ENCODE results near the gene ARRB1.
"Not testable (repeated sequence)": the region's sequence is repeated elsewhere in the genome, so short reads cannot be mapped to it uniquely, and the experiment has no call there.

The ARRB1 gene

DNA sequence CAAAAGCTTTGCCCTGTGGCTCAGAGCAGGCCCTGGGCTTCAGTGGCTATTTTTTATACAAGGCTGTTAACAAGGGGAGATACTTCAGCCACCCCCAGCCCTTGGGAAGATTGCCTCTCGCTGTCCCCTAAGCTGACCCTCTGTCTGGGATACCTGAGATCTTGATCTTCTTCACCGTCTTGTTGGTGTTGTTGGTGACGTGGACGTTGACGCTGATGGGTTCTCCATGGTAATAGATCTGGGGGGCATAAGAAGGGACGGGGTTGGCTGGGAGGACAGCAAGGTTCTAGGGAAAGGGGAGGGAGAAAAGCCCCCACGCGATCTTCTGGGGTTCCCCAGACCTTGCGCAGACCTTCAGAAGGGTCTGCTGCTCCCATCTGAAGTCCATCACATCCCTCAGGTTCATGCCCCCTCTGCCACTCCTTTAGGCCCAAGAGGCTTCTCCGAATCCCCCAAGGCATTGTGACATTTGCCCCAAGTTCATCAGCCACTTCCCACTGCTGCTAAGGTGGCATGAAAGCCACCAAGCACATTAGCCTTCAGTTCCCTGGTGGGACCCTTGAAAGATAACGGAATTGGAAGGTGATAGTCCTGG is 74.2 kb downstream of the ARRB1 start:
- in situ Hi-C loops (cut with MboI; ENCODE audit: low pct_unique_long_range_greater_than_20kb, low sequenced_read_pairs, unreplicated experiment), result loop anchor here (5.0 kb wide), 1 partner anchor 110 kb away; no protein-coding TSS in a partner anchor
- TF ChIP-seq, protein P1, sequence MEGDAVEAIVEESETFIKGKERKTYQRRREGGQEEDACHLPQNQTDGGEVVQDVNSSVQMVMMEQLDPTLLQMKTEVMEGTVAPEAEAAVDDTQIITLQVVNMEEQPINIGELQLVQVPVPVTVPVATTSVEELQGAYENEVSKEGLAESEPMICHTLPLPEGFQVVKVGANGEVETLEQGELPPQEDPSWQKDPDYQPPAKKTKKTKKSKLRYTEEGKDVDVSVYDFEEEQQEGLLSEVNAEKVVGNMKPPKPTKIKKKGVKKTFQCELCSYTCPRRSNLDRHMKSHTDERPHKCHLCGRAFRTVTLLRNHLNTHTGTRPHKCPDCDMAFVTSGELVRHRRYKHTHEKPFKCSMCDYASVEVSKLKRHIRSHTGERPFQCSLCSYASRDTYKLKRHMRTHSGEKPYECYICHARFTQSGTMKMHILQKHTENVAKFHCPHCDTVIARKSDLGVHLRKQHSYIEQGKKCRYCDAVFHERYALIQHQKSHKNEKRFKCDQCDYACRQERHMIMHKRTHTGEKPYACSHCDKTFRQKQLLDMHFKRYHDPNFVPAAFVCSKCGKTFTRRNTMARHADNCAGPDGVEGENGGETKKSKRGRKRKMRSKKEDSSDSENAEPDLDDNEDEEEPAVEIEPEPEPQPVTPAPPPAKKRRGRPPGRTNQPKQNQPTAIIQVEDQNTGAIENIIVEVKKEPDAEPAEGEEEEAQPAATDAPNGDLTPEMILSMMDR (IDR thresholded peaks at IDR 0.05; ENCODE audit: extremely low read depth, insufficient read depth, missing control alignments), result no peak
- no peak for DNase-seq (ENCODE audit: low spot score)

DNA sequence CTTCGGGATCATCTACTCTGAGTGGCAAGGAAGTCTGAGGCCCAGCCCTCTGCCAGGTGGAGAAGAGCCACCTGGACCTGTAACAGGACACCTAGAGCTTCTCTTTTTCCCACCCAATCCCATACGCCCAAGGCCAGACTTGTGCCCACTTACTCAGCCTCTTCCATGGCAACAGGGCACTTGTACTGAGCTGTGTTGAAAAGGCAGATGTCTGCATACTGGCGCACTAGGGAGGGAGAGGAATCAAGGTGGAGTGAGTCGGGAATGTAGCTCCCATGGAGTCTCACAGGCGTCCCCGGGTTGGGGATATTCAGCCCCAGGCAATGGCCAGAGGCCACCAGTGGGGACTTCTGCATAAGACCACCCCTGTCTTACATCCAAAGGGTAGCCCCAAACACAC is 74.8 kb downstream of the ARRB1 start:
- in situ Hi-C loops (cut with MboI; ENCODE audit: low pct_unique_long_range_greater_than_20kb, low sequenced_read_pairs, unreplicated experiment), result loop anchor here (5.0 kb wide), 1 partner anchor 111 kb away; no protein-coding TSS in a partner anchor
- no peak for DNase-seq (ENCODE audit: low spot score)
- TF ChIP-seq, protein P1 (IDR thresholded peaks at IDR 0.05; ENCODE audit: extremely low read depth, insufficient read depth, missing control alignments), result no peak

DNA sequence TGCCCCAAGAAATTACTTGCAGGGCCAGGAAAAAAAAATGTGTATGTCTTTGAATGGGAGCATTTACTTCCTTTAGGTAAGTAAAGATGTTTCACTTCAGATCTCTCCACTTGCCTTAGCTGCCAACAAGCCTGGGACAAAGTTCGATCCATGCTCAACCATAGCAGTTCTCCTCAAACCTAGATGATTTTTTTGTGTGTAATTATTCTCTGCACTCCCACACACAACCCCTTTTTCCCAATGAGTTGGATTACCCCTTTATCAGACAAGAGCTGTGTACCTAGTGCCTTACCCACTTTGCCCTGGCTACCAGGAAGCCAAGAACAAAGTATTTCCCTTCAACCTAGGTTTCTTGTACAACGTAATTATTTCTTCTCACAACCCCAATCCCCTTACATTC is 75.3 kb downstream of the ARRB1 start:
- no peak for DNase-seq (ENCODE audit: low spot score)
- in situ Hi-C loops (cut with MboI; ENCODE audit: low pct_unique_long_range_greater_than_20kb, low sequenced_read_pairs, unreplicated experiment), result loop anchor here (5.0 kb wide), 1 partner anchor 111 kb away; no protein-coding TSS in a partner anchor
- TF ChIP-seq, protein P1 (IDR thresholded peaks at IDR 0.05; ENCODE audit: extremely low read depth, insufficient read depth, missing control alignments), result no peak

DNA sequence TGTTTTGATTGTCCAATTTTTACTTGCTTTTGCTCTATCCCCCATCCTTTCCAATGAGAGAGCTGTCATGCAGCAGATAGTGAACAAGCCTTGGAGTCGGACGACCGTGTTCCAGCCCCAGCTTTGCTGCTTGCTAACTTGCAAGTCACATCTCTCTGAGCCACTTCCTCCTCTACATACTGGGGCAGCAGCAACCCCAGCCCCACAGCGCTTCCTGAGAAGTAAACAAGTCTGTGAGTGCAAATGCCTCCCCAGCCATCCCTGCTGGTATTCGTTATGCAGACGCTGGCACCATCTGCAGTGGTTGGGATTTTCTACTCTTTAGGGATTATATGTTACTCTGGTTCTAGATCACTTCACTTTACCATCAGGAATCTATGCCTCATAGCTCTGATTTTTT is 75.9 kb downstream of the ARRB1 start:
- in situ Hi-C loops (cut with MboI; ENCODE audit: low pct_unique_long_range_greater_than_20kb, low sequenced_read_pairs, unreplicated experiment), result loop anchor here (5.0 kb wide), 1 partner anchor 112 kb away; no protein-coding TSS in a partner anchor
- DNase-seq (ENCODE audit: low spot score), result no peak
- TF ChIP-seq, protein P1 (IDR thresholded peaks at IDR 0.05; ENCODE audit: extremely low read depth, insufficient read depth, missing control alignments), result no peak

DNA sequence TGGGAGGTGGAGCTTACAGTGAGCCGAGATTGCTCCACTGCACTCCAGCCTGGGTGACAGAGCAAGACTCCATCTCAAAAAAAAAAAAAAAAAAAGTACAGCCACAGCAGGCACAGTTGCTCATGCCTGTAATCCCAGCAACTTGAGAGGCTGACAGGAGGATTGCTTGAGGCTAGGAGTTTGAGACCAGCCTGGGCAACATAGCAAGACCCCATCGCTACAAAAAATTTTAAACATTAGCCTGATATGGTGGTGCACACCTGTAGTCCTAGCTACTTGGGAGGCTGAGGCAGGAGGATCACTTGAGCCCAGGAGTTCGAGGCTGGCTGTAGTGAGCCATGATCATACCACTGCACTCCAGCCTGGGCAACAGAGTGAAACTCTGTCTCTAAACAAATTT is 76.7 kb downstream of the ARRB1 start:
- in situ Hi-C loops (cut with MboI; ENCODE audit: low pct_unique_long_range_greater_than_20kb, low sequenced_read_pairs, unreplicated experiment), result loop anchor here (5.0 kb wide), 1 partner anchor 113 kb away; no protein-coding TSS in a partner anchor

DNA sequence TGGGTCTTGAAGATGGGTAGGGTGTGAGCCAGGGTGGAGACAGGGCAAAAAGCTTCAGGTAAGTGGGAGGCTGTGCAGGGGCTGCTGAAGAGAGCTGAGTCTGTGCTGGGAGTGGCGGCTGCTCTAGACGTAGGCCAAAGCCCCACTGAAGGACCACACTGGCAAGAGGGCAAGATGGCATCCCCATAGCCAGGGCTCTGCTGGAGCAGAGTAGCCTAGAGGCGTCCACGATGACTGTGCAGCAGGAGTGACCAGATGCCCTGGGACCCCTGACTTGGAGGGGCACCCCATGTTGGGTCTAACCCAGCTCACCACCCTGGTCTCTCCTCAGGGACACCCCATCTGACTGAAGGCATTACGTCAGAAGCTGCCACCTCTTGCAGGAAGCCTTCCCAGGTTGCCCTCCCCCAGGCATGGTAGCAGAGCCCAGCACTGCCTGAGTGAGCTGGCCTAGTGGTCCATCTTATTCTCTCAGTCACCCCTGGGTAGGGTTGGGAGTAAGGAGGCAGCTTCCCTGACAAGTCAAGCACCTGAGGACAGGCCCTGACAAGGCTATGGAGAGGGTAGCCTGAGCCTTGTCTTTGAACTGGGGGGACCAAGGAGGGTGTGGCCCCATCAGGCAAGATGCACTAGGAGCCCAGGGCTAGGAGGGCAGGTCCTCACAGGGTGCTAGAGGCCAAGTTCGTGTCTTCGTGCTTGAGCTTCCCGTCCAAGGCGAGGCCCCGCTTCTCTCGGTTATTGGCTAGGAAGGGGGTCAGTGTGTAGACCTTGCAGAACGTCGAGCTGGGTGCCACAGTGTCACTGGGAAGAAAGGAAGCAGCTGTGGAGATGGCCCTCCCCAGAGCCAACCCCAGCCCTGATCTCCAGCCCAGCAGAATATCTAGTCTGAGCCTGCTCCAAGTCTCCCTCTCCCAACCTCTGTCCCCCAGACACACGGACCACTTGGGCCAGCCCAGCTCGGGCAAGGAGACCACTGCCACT is 77.8 kb downstream of the ARRB1 start:
- TF ChIP-seq, protein P1 (IDR thresholded peaks at IDR 0.05; ENCODE audit: extremely low read depth, insufficient read depth, missing control alignments), result no peak
- no peak for DNase-seq (ENCODE audit: low spot score)
- in situ Hi-C loops (cut with MboI; ENCODE audit: low pct_unique_long_range_greater_than_20kb, low sequenced_read_pairs, unreplicated experiment), result no loop called here

More for the DNA sequence above, 76.7 kb downstream of the ARRB1 start:
- not testable (repeated sequence) for DNase-seq (ENCODE audit: low spot score)

Measured in GM13977 (cell line).